HCT116 (cell line): ENCODE results near the gene MXRA7. TPM values are rescaled to one million over a fixed set of nuclear protein-coding genes. Genes with fewer than 3 reads are reported as not detected.

Source experiments
- ATAC-seq: fragments of 200-7000 bp; cut with Tn5 transposase; 2 replicates; pipeline ENCODE4 v1.9.1; 2020; ENCODE audit warnings: mild to moderate bottlenecking, moderate library complexity
- BruUV-seq: library from RNA; stranded (reverse); fragments of 400-500 nt; replicated peaks from 2 replicates; lab custom pipeline; 2021; lab: Mats Ljungman, UMichigan
- CTCF ChIA-PET: fragments of 300-600 bp; sonication (Branson Sonifier 250); formaldehyde crosslinking; loops from one replicate; lab custom pipeline; 2021; ENCODE audit warnings: antibody characterized with exemption; lab: Charles Lee
- POLR2A ChIA-PET: fragments of 300-600, 350-600 bp; sonication (Branson Sonifier 250); formaldehyde crosslinking; loops from one replicate; lab custom pipeline; 2021; ENCODE audit warnings: antibody characterized with exemption; lab: Charles Lee
- RAD21 ChIA-PET, 2 experiments: fragments of 300-600 bp; sonication (Branson Sonifier 250); formaldehyde crosslinking; loops; one replicate each; lab custom pipeline; 2023; ENCODE audit warnings: low total read pairs in 2 of 2; ENCODE audit not compliant: uncharacterized antibody in 2 of 2, unreplicated experiment in 2 of 2, low non-redundant PET in 1 of 2; lab: Charles Lee
- DNase-seq: peaks from one replicate; pipeline ENCODE4 v3.0.0-alpha.2; 2010; ENCODE audit warnings: low read depth, low spot score
- H2AFZ ChIP-seq: fragments of 200-600 bp; shearing (Covaris generic), sonication (generic); 2 replicates; pipeline ENCODE4 v1.6.1; 2017; ENCODE audit warnings: low read depth, mixed run types, mixed read lengths, antibody characterized with exemption, low read length; ENCODE audit not compliant: poor library complexity, severe bottlenecking
- H3K27ac ChIP-seq: 2 replicates; pipeline ENCODE4 v1.5.1; 2012; ENCODE audit warnings: low read depth, low read length
- H3K27me3 ChIP-seq: fragments of 200-600 bp; sonication (generic); 2 replicates; pipeline ENCODE4 v1.6.1; 2016; ENCODE audit warnings: mixed run types, low read length, mixed read lengths; ENCODE audit not compliant: insufficient read depth
- H3K36me3 ChIP-seq, 2 experiments: fragments of 200-500 bp in 1 of 2; fragments of 200-600 bp in 1 of 2; sonication (Bioruptor generic) in 1 of 2; sonication (generic) in 1 of 2; 2 replicates each; pipeline versions ENCODE4 v1.5.1 to v1.6.1; 2014 to 2016; ENCODE audit warnings: low read length in 2 of 2, inconsistent platforms in 1 of 2, mixed read lengths in 1 of 2, mixed run types in 1 of 2; ENCODE audit not compliant: insufficient read depth in 2 of 2, control insufficient read depth in 1 of 2
- H3K4me1 ChIP-seq, 2 experiments: fragments of 200-600 bp in 1 of 2; sonication (generic) in 1 of 2; 2 replicates each; pipeline versions ENCODE4 v1.5.1 to v1.6.1; 2012 to 2017; ENCODE audit warnings: low read length in 2 of 2, inconsistent platforms in 1 of 2, mild to moderate bottlenecking in 1 of 2, mixed read lengths in 1 of 2, mixed run types in 1 of 2, moderate library complexity in 1 of 2; ENCODE audit not compliant: insufficient read depth in 2 of 2, control insufficient read depth in 1 of 2
- H3K4me2 ChIP-seq: fragments of 200-600 bp; sonication (generic); 2 replicates; pipeline ENCODE4 v1.6.1; 2017; ENCODE audit warnings: mixed run types, low read length, mixed read lengths
- H3K4me3 ChIP-seq, 2 experiments: fragments of 200-600 bp in 1 of 2; sonication (generic) in 1 of 2; replicated peaks in 1 of 2; 2 replicates each; pipeline ENCODE4 v1.5.1; 2011 to 2016; ENCODE audit warnings: low read length in 2 of 2, control low read depth in 1 of 2, low read depth in 1 of 2, mild to moderate bottlenecking in 1 of 2, mixed read lengths in 1 of 2, mixed run types in 1 of 2
- H3K79me2 ChIP-seq: fragments of 200-600 bp; sonication (generic); 2 replicates; pipeline ENCODE4 v1.6.1; 2017; ENCODE audit warnings: mild to moderate bottlenecking, mixed run types, low read length, moderate library complexity, mixed read lengths; ENCODE audit not compliant: insufficient read depth
- H3K9ac ChIP-seq: fragments of 200-600 bp; sonication (generic); 2 replicates; pipeline ENCODE4 v1.6.1; 2016; ENCODE audit warnings: low read length, mixed read lengths
- H3K9me2 ChIP-seq: fragments of 200-600 bp; sonication (generic), shearing (Covaris generic); 2 replicates; pipeline ENCODE4 v1.6.1; 2017; ENCODE audit warnings: mixed run types, mild to moderate bottlenecking, moderate library complexity; ENCODE audit not compliant: insufficient read depth
- H3K9me3 ChIP-seq, 2 experiments: fragments of 200-500 bp in 1 of 2; fragments of 200-600 bp in 1 of 2; sonication (Bioruptor generic) in 1 of 2; sonication (generic) in 1 of 2; 2 replicates each; pipeline ENCODE4 v1.6.1; 2014 to 2017; ENCODE audit warnings: low read length in 2 of 2, mixed read lengths in 2 of 2, inconsistent platforms in 1 of 2, low read depth in 1 of 2, mild to moderate bottlenecking in 1 of 2, mixed run types in 1 of 2, moderate library complexity in 1 of 2; ENCODE audit not compliant: control insufficient read depth in 1 of 2, insufficient read depth in 1 of 2
- H4K20me1 ChIP-seq: fragments of 200-600 bp; sonication (generic), shearing (Covaris generic); 2 replicates; pipeline ENCODE4 v1.6.1; 2017; ENCODE audit warnings: mixed run types, mild to moderate bottlenecking, moderate library complexity; ENCODE audit not compliant: insufficient read depth
- ATF3 ChIP-seq: IDR thresholded peaks from 2 replicates; pipeline ENCODE4 v1.6.1; 2012
- CBX3 ChIP-seq: IDR thresholded peaks from 2 replicates; pipeline ENCODE4 v1.6.1; 2012; ENCODE audit warnings: low read depth
- CEBPB ChIP-seq: IDR thresholded peaks from 2 replicates; pipeline ENCODE4 v1.6.1; 2012; ENCODE audit warnings: low read depth
- CTCF ChIP-seq, 3 experiments: fragments of 200-600 bp in 1 of 3; sonication (generic) in 1 of 3; IDR thresholded peaks in 2 of 3; conservative IDR thresholded peaks in 1 of 3; 2 replicates each; pipeline ENCODE4 v1.5.1; 2012 to 2017; ENCODE audit warnings: low read depth in 2 of 3, low read length in 2 of 3, antibody characterized with exemption in 1 of 3, borderline replicate concordance in 1 of 3, control low read depth in 1 of 3, mild to moderate bottlenecking in 1 of 3, mixed read lengths in 1 of 3, mixed run types in 1 of 3, moderate library complexity in 1 of 3; ENCODE audit not compliant: insufficient read depth in 1 of 3
- EGR1 ChIP-seq: IDR thresholded peaks from 2 replicates; pipeline ENCODE4 v1.6.1; 2012; ENCODE audit warnings: low read depth
- ELF1 ChIP-seq: IDR thresholded peaks from 2 replicates; pipeline ENCODE4 v1.6.1; 2012; ENCODE audit warnings: low read depth, borderline replicate concordance
- EZH2 ChIP-seq: fragments of 200-600 bp; sonication (generic); IDR thresholded peaks from 2 replicates; pipeline ENCODE4 v1.6.1; 2017; ENCODE audit warnings: antibody characterized with exemption, mixed run types
- POLR2AphosphoS5 ChIP-seq: IDR thresholded peaks from 2 replicates; pipeline ENCODE4 v1.6.1; 2011; ENCODE audit warnings: mild to moderate bottlenecking, low read depth, low read length, moderate library complexity
- SP1 ChIP-seq: IDR thresholded peaks from 2 replicates; pipeline ENCODE4 v1.6.1; 2012; ENCODE audit warnings: low read depth
- SRF ChIP-seq: IDR thresholded peaks from 2 replicates; pipeline ENCODE4 v1.6.1; 2012; ENCODE audit warnings: low read depth
- TCF7L2 ChIP-seq: IDR thresholded peaks from 2 replicates; pipeline ENCODE4 v1.7.0; 2011; ENCODE audit warnings: borderline replicate concordance, inconsistent platforms; ENCODE audit not compliant: insufficient read depth, insufficient read length; ENCODE audit errors: extremely low read depth
- YY1 ChIP-seq: IDR thresholded peaks from 2 replicates; pipeline ENCODE4 v1.6.1; 2011; ENCODE audit warnings: low read length, low read depth, moderate library complexity, mild to moderate bottlenecking; ENCODE audit not compliant: insufficient replicate concordance; ENCODE audit errors: extremely low read depth
- ZFX ChIP-seq: fragments of 450-650 bp; IDR thresholded peaks from 2 replicates; pipeline ENCODE4 v1.6.1; 2017
- ZNF274 ChIP-seq: fragments of 200-500 bp; sonication (Bioruptor generic); IDR thresholded peaks from 2 replicates; pipeline ENCODE4 v1.6.1; 2014; ENCODE audit warnings: mild to moderate bottlenecking, low read depth, low read length, inconsistent platforms
- intact Hi-C: fragments of 100-400 bp; cut with micrococcal nuclease; formaldehyde crosslinking; loops from 2 replicates; pipeline ENCODE4 v1.10.0; 2022
- total RNA-seq: library from RNA; stranded (reverse); gene quantifications from one replicate; pipeline ENCODE4 v1.2.1, GENCODE V29; 2021; ENCODE audit not compliant: unreplicated experiment

The MXRA7 gene
- total RNA-seq, 1 experiment from 2014 or later, result 57.1 TPM

- Histone ChIP-seq H3K4me2 (no peak overlapping the region), H3K36me3 (no peaks in the 10 kb centered on the region), H3K9me2 (no peaks in the 10 kb centered on the region), H4K20me1 (no peaks in the 10 kb centered on the region), H3K4me1 (peaks cover 15 to 20% of the 10 kb centered on the region in 2 experiments), H3K27me3 (no peaks in the 10 kb centered on the region), H2AFZ (no peak overlapping the region), H3K79me2 (no peaks in the 10 kb centered on the region), H3K4me3 (no peak overlapping the region), H3K27ac (no peak overlapping the region), H3K9ac (no peak overlapping the region), H3K9me3 (no peaks in the 10 kb centered on the region)
- ChIA-PET RAD21 (no interaction called here), POLR2A (no interaction called here), CTCF (interaction anchor here (1.3 kb wide), 1 partner anchor 34 kb away, joined by 3 read pairs; no protein-coding TSS in a partner anchor)
- no peak for TF ChIP-seq ELF1
- no peak for TF ChIP-seq EZH2
- no peak for TF ChIP-seq ZFX
- no peak for TF ChIP-seq SP1
- TF ChIP-seq ATF3, result no peak
- no peak for TF ChIP-seq CEBPB
- TF ChIP-seq CTCF (IDR thresholded peaks at IDR 0.05 in 2 of 3, conservative IDR thresholded peaks at IDR 0.05 in 1 of 3; ENCODE audit: borderline replicate concordance in 1 of 3, insufficient read depth in 1 of 3, low read depth in 2 of 3, low read length in 2 of 3), result no peak
- TF ChIP-seq YY1, result no peak
- no peak for TF ChIP-seq SRF
- TF ChIP-seq TCF7L2, result no peak
- no peak for TF ChIP-seq POLR2AphosphoS5
- no peak for TF ChIP-seq EGR1
- no peak for TF ChIP-seq CBX3
- no peak for TF ChIP-seq ZNF274
- no TSS peak for BruUV-seq
- DNase-seq (no peak), ATAC-seq (no peak)
- intact Hi-C loops, result no loop called here
Observed at GRCh38 chr17:76657505-76658241, 53.1 kb downstream of the MXRA7 start.
